ENCODE data around the gene CKAP4.

Gene CKAP4

GRCh38 chr12:106226884-106227640, 20.8 kb downstream of the CKAP4 start:
- no peak overlapping the region for H3K4me3 ChIP-seq (ENCODE audit: low read depth, low read length)
- peak; percentile 35; the same call in 1 of the 2 replicates for TF ChIP-seq CTCF (IDR thresholded peaks at IDR 0.05; ENCODE audit: low read depth, low read length)

GRCh38 chr12:106224355-106224706, 23.5 kb downstream of the CKAP4 start:
- peak; percentile 20; the same call in 1 of the 2 replicates for TF ChIP-seq CTCF (IDR thresholded peaks at IDR 0.05; ENCODE audit: low read depth, low read length)
- H3K4me3 ChIP-seq (ENCODE audit: low read depth, low read length), result no peak overlapping the region

- H3K4me3 ChIP-seq (ENCODE audit: low read depth, low read length), result no peak overlapping the region
- TF ChIP-seq CTCF (IDR thresholded peaks at IDR 0.05; ENCODE audit: low read depth, low read length), result peak; percentile 86
These were observed 24.1 kb downstream of the CKAP4 start for GRCh38 chr12:106223485-106224354.

- no peak for TF ChIP-seq CTCF (IDR thresholded peaks at IDR 0.05; ENCODE audit: low read depth, low read length)
- no peak overlapping the region for H3K4me3 ChIP-seq (ENCODE audit: low read depth, low read length)
These were observed 27.3 kb downstream of the CKAP4 start for GRCh38 chr12:106220536-106220935.

GRCh38 chr12:106219043-106219442, 28.8 kb downstream of the CKAP4 start:
- TF ChIP-seq CTCF (IDR thresholded peaks at IDR 0.05; ENCODE audit: low read depth, low read length), result no peak
- no peak overlapping the region for H3K4me3 ChIP-seq (ENCODE audit: low read depth, low read length)

- no peak overlapping the region for H3K4me3 ChIP-seq (ENCODE audit: low read depth, low read length)
- no peak for TF ChIP-seq CTCF (IDR thresholded peaks at IDR 0.05; ENCODE audit: low read depth, low read length)
These were observed 30.1 kb downstream of the CKAP4 start for GRCh38 chr12:106217706-106218105.

- H3K4me3 ChIP-seq (ENCODE audit: low read depth, low read length), result no peak overlapping the region
- TF ChIP-seq CTCF (IDR thresholded peaks at IDR 0.05; ENCODE audit: low read depth, low read length), result no peak
These were observed 33.2 kb downstream of the CKAP4 start for GRCh38 chr12:106214571-106214970.

Measured in WI38 (cell line).